HG03139 (cell line): ENCODE results near the gene EIF4G3.
"Not testable (repeated sequence)": the region's sequence is repeated elsewhere in the genome, so short reads cannot be mapped to it uniquely, and the experiment has no call there.

Experiments used
- ATAC-seq: cut with Tn5 transposase; IDR thresholded peaks from one replicate; pipeline ENCODE4 v1.9.1; 2021; ENCODE audit not compliant: unreplicated experiment

Gene EIF4G3

GRCh38 chr1:20956272-20956671 lies 220.4 kb downstream of the EIF4G3 start:
- no peak for ATAC-seq

DNA sequence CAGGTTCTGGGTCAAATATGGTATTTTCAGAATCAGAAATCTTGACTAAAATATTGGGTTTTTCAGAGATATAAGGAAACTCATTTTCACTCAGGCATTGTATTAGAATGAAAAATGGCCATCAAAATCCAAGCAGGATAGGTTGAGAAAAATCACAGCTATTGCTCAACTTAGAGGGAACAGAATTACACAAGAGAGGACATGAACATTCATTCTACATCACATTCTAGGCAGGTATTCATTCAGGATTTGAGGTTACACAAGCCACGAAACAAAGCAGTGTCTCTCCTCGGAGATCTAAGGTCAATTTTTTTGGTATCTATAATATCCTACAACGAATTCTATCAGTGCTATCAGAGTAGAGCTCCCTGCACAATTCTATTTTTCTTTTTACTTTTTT lies 226.0 kb downstream of the EIF4G3 start:
- no peak for ATAC-seq

- ATAC-seq, result no peak
Observed at GRCh38 chr1:20949871-20950590, 226.7 kb downstream of the EIF4G3 start.

DNA sequence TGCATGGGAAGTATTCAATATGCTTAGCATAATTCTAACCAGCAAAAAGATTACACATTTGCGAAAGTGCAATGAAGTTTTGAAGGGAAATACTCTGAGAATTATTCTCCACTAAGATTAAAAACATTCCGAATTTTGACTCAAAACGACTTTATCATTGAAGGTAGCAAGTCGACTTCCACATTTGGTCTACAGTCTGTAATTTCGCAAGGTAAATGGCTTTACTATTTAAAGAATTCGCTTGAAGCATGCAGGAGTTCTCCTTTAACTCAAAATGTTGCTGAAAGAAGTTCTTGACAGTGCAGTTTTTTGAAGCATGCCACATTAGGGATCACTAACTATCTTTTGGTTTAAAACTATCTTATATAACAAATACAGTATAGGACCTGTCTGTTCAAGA lies 228.6 kb downstream of the EIF4G3 start:
- no peak for ATAC-seq

DNA sequence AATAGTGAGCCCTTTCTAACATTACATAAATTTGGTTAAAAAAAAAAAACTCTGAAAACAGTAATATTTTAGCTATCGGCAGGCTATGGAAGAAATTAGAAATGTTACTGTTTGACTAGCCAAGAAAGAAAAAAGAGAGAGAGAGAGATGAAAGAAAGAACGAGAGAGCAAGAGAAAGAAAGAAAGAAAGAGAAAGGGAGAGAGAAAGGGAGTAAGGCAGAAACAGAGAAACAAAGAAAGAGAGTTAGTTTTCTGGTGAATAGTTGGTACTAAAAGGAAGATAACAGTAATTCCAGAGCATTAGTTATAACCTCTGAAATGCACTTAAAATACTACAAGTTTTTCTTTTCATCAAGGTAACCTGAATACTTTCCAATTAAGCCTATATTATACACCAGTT lies 229.3 kb downstream of the EIF4G3 start:
- ATAC-seq, result no peak

- ATAC-seq, result no peak
Observed at GRCh38 chr1:20936621-20937020, 240.1 kb downstream of the EIF4G3 start.

GRCh38 chr1:20936216-20936615 lies 240.5 kb downstream of the EIF4G3 start:
- ATAC-seq, result no peak

DNA sequence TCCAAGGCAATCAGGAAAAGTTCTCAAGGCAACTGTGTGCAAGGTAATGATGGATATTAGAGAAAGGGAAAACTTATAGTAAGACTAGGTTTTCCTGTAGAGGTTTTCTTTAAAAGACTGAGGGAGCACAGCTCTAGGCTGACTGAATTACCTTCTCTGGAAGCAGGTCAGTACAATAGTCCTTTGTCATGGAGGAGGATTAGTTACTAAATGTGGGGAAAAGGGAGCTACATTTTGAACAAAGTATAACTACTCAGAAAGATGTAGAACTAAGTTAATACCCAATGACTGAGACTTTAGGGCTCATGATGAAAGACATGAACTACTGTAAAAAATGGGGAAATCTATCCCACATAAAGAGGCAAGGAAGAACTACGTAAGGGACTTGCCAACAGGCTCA lies 241.0 kb downstream of the EIF4G3 start:
- no peak for ATAC-seq

DNA sequence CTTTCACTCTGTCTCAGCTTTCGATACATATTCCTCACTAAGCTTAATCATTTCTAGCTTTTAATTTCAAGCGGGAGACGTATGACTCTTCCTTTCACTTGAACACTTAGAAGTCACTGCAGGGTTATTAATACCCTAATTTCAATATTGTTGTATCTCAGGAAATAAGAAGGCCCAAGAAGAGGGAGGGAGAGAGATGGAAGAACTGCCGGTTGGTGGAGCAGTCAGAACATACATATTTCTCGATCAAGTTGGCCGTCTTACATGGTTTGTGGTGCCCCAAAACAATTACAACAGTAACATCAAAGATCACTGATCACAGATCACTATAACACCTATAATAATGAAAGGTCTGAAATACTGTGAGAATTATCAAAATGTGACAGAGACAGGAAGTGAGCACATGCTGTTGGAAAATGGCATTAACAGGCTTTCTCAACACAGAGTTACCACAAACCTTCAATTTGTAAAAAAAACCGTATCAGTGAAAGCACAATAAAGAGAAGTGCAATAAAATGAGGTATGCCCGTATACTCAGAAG lies 244.2 kb downstream of the EIF4G3 start:
- no peak for ATAC-seq

DNA sequence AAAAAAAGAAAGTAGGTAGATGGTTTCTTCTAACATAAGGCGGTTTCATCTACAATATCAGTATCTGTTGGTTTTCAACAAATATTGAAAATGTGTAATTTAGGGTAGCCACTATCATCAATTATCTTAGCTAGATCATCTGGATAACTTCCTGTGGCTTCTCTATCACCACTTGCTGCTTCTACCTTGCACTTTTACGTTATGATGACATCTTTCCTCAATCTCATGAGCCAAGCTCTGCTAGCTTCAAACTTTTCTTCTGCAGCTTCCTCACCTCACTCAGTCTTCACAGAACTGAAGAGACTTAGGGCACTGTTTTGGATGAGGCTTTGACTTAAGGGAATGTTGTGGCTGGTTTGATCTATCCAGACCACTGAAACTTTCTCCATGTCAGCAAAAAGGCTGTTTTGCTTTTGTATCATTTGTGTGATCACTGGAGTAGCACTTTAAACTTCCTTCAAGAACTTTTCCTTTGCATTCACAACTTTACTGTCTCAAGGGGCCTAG lies 244.7 kb downstream of the EIF4G3 start:
- no peak for ATAC-seq

GRCh38 chr1:20930427-20930826 lies 246.3 kb downstream of the EIF4G3 start:
- ATAC-seq, result no peak

DNA sequence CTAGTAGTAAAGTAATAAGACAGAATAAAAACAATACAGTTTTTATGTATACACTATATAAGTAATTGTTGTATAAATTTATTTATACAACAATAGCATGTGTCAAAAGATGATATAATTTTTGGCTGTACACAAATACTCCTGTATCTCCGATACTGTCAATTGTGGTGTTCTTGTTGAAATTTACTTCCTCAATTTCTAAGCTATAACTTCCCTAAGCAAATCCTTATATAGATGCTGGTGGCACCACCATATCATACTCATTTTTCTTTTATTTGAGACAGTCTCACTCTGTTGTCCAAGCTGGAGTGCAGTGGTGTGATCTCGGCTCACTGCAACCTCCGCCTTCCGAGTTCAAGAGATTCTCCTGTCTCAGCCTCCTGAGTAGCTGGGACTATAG lies 248.6 kb downstream of the EIF4G3 start:
- no peak for ATAC-seq

DNA sequence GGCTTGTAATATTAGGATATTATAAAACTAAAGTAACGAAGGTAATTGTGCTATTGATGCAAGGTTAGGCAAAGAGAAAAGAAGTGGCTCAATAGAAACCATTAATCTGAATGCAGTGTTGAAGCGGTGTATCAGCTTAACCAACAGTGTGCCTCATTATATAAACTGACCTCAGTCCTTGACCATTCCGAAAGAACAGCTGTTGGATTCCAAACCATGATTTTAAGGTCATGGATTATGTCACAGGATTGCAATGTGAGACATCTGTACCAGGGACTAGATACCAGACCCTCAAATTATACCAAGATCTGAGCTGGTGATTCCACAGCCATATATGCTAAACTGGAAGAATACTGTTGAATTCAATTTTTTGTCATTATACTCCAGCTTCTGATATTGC lies 255.4 kb downstream of the EIF4G3 start:
- ATAC-seq, result no peak

- ATAC-seq, result no peak
Observed at GRCh38 chr1:20913242-20913641, 263.5 kb downstream of the EIF4G3 start.

GRCh38 chr1:20907526-20907925 lies 269.2 kb downstream of the EIF4G3 start:
- ATAC-seq, result not testable (repeated sequence)

- no peak for ATAC-seq
Observed at GRCh38 chr1:20903437-20903836, 273.3 kb downstream of the EIF4G3 start.

- no peak for ATAC-seq
Observed at GRCh38 chr1:20900056-20900455, 276.6 kb downstream of the EIF4G3 start.

- ATAC-seq, result no peak
Observed at GRCh38 chr1:20899154-20899972, 277.3 kb downstream of the EIF4G3 start.

DNA sequence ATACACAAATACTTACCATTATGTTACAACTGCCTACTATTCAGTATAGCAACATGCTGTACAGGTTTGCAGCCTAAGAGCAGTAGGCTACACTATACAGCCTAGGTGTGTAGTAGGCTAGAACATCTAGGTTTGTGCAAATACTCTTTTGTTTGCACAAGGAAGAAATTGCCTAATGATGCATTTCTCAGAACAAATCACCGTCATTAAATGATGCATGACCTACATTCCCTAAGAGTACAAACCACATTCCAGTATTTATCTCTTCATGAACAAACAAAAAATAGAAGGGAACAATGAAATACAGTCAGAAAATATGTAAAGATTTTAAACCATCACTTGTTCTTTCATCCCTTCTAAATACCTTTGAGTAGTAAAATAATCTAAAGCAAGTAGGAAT lies 279.9 kb downstream of the EIF4G3 start:
- no peak for ATAC-seq

GRCh38 chr1:20893931-20894330 lies 282.8 kb downstream of the EIF4G3 start:
- ATAC-seq, result no peak

DNA sequence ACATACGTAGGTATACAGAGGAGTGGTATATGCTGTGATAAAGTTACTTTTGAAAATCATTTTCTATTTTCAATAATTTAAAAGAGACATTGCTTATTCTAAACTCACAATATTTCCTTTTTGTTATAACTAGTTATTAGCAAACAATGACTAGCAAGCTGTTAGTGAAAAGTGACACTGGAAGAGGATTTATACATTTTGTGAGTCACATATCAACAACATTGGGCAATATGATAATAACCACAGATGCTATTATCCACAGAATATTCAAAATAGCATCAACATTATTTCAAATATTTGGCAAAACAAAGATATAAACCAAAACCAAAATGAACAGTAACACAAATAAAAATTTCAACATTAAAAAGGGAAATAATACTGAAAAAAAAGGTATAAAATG lies 285.6 kb downstream of the EIF4G3 start:
- ATAC-seq, result no peak

GRCh38 chr1:20887246-20887645 lies 289.5 kb downstream of the EIF4G3 start:
- no peak for ATAC-seq
